HL-60/S4 (cell line): ENCODE measurements around the gene FAM107B.
"Not testable (repeated sequence)": the region's sequence is repeated elsewhere in the genome, so short reads cannot be mapped to it uniquely, and the experiment has no call there.

Experiments
- in situ Hi-C: fragments of 300-500 bp; cut with MboI; formaldehyde crosslinking; loops from 2 replicates; pipeline ENCODE4 v1.14.3; 2022; ENCODE audit warnings: low sequenced_read_pairs

FAM107B gene

DNA sequence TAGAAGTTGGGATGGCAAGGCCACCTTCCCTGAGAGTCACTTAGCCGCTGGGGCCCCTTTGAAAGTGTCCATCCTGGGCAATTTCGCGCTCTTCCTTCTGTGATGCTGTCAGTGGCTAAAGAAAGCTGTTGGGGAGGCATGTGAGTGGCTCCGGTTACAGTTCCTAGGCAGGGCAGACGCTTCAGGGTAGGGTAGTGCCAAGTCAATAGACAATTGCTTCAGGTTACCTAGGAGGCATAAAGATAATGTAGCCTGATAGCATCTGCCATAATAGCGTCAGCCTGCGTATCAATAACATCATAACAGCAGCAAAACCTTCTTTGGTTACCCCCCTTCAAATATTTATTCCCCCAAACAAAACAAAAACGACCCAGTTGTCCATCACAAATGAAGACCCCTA, at the start of gene FAM107B:
Gene FAM107B, minus strand, starts transcription at position 101 of the 400 bp plus-strand sequence. CDS start 234 bp downstream, outside the sequence.
- in situ Hi-C loops, result no loop called here

DNA sequence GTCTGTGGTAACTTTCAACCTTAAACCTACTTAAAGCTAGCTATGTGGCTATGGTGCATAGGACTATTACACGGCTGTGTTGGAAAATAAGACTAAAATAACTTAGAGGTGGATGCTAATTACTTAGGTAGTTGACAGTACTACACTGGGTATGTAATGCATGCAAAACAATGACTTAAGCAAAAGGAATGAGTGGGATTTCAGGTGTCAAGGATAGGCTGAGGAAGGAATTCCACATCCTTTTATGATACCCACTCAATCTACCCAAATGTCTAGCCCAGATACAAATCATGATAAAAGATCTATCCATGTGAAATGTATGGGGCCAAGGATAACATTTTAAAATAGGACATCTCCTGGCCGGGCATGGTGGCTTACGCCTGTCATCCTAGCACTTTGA, 49.3 kb upstream of the FAM107B start:
- in situ Hi-C loops, result no loop called here

DNA sequence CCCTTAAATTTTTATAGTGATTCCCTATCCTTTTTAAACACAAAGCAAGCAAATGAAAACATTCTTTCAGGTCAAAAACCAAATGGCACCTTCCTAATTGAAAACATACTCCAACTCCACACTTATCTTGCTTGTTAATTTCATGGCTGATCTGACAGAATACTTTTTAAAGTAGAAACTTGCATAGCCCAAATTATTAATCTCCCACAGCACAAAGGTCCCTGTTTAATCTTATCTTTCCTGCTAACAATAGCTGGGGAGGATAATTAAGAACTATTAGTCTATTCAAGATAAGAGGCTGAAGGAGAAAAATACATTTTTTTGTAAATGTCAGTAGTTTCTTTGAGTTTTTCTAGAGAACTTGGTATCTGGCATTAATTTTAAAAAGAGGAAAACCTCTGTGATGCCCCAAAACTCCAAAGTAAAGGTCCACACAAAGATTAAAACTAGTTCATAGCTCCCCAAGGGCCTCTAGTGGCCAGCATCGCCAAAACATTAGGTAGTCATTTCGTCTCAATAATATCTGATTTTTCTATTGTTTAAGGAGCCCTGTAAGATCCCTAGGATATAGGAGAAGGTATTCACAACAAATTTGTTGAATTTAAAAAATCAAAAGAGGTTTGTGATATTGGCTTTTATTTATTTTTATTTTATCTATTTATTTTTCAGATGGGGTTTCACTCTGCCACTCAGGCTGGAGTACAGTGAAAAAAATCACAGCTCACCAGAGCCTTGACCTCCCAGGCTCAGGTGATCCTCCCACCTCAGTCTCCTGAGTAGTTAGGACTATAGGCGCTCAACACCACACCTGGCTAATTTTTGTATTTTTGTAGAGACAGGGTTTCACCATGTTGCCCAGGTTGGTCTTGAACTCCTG, 48.4 kb upstream of the FAM107B start:
- in situ Hi-C loops, result no loop called here

DNA sequence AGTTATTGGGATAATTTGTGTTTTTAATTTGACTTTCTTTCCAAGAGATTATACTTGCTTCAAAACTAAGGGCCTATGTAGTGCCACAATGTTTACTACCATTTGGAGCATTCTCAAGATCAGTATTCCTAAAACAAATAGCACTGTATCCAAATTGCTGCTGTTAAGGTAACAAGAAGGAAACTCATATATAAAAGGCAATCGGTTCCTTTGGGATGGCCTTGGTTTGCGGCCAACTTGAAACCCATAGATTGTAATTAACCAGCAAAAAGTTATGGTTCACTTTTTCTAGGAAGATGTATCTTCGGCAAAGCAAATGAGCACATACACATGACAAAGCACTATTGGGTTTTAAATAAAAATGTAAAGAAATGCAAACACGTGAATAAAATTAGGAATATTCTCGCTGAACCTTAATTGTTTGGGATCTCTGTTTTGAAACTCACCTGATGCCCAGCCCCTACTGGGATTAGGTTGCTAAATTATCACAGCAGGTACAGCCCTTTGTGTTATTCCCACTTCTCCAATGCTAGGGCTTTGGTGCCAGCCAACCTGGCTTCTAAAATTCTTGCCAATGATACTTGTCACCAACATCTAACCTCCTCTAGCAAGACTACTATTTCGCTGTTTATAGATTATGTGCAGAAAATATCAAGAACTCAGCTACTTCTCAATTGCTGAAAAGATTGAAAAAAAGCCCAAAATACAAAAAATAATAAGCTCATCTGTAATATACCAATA, 47.1 kb upstream of the FAM107B start:
- in situ Hi-C loops, result no loop called here

DNA sequence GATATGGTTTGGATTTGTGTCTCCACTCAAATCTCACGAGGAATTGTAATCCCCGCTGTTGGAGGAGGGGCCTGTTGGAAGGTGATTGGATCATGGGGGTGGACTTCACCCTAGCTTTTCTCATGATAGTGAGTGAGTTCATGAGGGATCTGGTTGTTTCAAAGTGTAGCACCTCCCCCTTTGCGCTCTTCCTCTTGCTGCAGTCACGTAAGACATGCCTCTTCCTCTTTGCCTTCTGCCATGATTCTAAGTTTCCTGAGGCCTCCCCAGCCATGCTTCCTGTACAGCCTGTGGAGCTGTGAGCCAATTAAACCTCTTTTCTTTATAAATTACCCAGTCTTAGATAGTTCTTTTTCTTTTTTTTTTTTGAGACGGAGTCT, 46.1 kb upstream of the FAM107B start:
- in situ Hi-C loops, result no loop called here

DNA sequence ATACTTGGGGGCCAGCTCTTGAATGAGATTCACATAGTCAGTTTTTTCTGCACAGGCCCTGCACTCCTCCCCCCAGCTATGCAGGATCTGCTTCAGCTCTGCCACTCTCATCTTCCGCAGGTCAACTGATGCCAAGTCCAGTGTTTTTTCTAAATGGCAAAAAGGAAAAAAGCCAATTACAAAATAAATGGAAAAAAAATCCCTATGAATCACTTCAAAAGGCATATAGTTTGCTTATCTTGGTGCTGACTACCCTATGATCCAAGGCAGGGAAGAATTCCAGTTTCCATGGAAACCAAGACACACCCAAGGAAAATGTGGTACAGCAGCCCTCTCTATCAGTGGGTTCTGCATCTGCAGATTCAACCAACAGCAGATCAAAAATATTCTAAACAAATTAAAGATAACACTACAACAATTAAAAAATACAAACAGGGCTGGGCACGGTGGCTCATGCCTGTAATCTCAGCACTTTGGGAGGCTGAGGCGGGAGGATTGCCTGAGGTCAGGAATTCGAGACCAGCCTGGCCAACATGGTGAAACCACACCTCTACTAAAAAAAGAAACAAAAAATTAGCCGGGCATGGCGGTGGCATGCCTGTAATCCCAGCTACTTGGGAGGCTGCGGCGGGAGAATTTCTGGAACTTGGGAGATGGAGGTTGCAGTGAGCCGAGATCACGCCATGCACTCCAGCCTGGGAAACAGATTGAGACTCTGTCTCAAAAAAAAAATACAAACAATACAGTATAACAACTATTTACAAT, 45.5 kb upstream of the FAM107B start:
- in situ Hi-C loops, result no loop called here

DNA sequence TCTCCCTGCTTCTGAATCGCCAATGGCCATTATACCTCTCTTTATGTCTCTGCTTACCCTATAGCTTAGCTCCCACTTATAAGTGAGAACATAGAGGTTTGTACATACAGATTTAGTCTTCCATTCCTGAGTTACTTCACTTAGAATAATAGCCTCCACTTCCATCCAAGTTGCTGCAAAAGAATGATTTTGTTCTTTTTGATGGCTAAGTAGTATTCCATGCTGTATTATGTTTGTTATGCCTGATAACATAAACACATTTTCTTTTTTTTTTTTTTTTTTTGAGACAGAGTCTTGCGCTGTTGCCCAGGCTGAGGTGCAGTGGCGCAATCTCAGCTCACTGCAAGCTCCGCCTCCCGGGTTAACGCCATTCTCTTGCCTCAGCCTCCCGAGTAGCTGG, 42.0 kb upstream of the FAM107B start:
- in situ Hi-C loops, result not testable (repeated sequence)

DNA sequence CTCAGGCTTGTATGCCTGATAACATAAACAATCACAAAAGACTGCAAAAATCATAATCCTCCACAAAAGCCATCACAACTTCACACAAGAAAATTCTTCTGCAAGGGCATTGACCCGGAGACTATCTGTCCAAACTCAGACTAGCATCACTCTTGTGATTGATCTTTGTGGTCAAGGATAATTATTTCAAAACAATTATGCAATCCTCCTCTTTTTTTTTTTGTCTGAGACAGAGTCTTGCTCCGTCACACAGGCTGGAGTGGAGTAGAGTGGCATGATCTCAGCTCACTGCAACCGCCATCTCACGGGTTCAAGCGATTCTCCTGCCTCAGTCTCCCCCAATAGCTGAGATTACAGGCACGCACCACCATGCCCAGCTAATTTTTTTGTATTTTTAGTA, 41.0 kb upstream of the FAM107B start:
- in situ Hi-C loops, result no loop called here

DNA sequence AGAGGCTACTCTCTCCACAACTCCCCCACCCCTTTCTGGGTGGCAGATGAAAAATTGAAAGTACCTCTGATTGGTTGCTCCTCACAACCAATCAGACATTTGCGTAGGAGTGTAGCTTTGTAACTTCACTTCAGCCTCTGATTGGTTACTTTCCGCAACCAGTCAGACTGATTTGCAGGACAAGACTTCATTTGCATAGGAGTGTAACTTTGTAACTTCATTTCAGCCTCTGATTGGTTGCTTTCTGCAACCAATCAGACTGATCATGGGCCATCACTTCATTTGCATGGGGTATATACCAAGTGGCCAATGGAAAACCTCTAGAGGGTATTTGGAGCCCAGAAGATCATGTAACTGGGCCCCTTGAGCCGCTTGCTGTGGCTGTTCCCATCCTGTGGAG, 37.6 kb upstream of the FAM107B start:
- in situ Hi-C loops, result no loop called here

DNA sequence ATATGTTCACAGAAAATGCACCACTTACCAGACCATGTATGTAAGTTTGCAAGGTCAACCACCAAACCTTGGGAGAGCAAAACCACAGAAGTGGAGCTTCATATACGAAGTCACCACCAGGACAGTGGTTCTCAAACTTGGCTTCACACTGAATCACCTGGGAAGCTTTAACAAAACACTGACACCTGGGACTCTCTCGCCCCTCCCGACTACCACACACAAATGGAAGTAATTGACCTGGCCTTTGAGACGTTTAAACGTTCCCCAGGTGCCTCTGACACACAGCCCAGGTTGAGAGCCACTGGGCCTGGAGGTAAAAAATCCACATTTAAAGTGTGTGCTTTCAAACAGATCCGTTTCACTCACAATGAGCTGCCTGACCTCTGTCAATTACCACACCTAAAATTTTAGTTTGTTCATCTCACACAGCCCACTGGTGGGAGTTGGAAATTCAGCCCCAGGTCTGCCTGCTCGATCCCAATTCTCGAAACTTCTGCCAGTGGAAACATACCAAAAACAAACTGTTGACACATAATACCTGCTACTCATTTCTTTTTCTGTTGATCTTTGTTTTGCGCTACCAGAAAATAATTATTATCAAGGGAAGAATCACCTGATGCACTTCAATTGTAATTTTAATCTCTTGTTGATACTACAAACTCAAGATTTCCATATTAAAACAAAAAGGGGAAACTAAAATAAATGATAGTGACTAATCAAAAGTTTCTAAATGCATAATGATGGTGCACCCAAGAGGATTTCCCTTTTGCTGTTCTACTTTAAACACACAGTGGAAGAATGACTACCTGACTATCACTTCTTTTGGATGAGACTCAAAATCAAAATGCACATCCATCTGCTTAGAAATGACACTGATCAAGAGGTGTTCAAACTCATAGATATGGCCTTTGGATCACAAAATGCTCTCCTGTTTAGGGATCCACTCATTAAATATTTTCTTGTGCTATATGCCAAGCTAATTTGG, 36.6 kb upstream of the FAM107B start:
- in situ Hi-C loops, result no loop called here

DNA sequence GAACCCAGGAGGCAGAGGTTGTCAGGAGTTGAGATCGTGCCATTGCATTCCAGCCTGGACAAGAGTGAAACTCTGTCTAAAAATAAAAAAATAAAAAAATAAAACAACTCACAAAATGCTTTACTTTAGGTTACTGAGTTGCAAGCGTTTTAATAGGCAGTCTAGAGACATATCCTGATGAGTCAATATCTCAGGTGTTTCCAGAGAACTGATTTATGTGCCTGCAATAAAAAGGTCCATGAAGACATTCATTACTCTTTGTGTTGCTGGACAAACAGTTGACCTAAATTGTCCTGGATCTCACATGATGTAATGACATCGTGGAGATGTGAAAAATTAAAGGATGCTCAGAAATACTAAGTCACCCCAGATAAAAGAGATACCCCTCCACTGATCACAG, 31.6 kb upstream of the FAM107B start:
- in situ Hi-C loops, result no loop called here

DNA sequence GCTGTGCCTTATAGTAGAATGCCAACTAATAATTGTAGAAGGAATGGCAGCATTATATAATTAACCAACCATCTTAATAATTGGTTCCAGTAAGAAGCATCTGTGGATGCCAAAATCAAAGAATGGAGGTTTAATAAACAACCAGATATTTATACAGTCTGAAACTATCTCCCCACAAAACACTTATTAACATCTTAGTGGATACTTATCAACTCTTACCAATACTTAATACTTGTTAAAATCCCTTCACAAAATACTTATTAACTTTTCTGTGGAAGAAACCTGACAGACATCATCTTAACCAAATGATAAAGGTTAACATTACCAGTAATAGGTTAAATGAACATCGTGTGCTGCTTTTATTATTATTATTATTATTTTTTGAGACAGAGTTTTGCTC, 29.1 kb upstream of the FAM107B start:
- in situ Hi-C loops, result no loop called here

DNA sequence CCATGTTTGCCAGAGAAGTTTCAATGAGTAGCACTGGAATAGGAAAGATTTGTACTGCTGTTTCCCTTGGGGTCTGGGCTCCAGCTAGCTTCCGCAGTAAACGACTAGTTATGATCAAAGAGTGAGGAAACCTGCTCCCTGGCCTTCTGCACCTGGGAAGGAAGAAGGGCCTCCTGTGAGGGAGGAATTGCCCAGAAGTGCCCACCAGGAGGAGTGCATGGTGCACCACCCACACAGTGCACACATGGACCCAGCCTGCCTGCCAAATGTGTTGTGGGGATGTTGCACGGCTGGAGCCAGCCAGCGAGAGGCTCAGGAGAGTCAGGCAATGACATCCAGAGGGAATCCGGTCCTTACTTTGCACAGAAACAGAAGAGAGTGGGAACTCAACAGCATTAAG, 27.0 kb upstream of the FAM107B start:
- in situ Hi-C loops, result no loop called here

DNA sequence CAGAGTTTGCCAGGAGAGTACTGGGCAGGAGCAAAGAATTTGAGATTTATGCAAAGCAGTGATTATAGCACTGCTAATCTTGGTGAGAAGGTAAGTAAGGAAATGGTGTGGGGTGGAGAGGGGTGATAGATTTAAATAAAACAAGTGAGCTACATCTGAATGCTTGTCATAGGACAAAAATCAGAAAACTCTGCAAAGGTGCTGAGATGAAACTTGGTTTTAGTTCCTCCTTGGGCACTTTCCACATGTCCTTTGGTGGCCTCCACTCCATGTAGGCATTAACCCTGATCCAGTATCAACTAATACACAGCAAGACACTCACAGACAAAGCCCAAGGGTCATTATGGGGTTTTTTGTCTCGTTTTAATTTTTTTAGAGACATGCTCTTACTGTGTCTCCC, 25.7 kb upstream of the FAM107B start:
- in situ Hi-C loops, result no loop called here

DNA sequence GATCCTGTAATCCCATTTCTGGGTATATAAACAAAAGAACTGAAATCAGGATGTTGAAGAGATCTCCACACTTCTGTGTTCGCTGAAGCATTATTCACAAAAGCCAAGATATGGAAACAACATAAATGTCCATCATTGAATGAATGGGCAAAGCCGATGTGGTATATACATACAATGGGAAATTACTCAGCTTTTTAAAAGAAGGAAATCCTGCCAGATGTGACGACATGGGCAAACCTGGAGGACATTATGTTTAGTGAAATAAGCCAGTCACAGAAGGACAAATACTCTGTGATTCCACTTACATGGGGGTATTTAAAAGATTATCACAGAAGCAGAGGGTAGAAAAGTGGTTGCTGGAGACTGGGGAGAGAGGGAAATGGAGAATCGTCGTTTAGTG, 23.9 kb upstream of the FAM107B start:
- in situ Hi-C loops, result no loop called here

DNA sequence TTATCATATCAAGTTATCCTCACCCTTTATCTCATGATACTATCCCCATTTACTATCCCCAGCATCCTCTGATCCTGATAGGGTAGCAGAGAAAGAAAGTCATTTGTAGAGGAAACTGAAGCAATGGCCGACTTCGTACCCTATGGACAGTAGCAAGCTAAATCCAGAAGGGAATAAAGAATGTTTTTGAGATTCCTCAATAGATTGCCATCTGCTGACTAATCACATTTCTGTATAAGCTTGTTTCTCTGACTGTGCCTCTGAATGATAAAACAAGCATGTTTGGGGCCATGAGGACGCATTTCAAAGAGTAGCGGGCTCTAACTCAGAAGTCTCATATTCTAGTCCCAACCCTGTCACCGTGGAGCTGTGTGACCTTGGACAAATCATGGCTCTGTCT, 13.2 kb upstream of the FAM107B start:
- in situ Hi-C loops, result no loop called here

DNA sequence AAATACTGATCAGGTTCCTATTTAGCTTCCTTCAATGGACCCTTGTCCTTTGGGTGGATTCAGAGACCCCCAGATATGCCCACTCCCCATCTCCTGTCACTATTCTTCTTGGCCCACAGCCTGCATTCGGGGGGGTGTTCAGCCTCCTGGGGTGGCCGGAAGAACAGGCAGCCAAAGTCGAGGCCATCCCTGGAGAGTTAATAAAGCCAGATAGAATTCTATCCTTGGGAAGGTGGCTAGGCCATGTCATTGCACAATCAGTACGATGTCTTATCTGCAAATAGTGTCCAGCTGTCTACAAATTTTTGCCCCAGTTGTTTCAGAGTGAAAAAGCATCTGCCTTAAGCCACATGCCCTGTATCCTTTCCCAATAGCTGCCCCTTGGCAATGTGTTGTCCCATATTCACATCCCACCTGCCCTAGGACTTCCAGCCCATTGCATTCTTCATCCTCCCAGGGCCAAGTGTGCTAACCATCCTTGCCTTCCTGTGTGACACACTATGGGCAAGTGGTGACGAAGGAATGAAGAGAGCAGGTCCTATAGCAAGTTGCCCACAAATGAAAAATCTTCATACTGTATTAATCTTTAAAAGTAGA, 9.9 kb upstream of the FAM107B start:
- in situ Hi-C loops, result no loop called here

DNA sequence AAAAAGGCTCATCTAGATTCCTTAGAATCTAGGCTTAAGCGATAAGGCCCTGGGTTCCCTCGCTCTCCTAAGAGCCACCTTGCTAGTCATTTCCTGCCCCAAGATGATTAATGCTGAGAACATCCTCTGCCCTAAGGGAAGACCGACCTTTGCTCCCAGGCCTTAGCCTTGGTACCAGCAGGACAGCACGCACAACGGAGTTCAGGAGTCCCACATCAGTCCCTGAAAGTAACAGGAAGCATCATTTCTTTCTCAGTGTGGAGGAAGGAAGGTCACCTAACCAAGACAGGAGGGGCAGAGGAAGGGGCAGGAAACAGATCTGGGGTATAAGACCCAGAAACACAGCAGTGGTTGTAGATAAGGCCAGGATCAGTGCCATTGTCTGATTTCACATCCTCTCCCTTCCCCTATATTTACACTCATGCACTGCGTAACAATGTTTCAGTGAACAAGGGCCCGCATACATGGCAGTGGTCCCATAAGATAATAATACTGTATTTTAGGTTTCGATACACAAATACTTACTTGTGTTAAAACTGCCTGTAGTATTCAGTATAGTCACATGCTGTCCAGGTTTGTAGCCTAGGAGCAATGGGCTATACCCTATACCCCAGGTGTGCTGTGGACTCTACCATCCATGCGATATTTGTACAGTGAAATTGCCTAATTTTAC, 8.1 kb upstream of the FAM107B start:
- in situ Hi-C loops, result no loop called here

DNA sequence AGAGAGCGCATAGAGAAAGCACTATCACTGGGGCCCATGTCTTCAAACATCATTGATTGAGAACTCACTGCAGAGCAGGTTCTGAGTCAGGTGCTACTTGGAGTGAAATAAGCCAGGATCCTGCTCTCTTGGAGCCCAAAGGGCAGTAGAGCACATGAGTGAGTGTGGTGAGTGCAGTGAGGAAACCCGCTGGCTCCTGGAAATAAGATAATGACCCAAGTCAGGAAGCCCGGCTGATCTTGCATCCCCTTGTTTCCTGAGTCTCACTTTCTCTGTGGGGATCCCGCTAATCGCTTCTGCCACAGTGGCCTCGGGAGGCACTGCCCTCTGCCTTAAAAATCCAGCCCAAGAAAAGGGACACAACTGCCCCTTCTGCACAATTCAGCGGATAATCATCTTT, 7.1 kb upstream of the FAM107B start:
- in situ Hi-C loops, result no loop called here
